NCI-H2029 (cell line): Measurements from ENCODE around the gene FBN2.
"Not testable (repeated sequence)": the region's sequence is repeated elsewhere in the genome, so short reads cannot be mapped to it uniquely, and the experiment has no call there.

Experiments used
- DNase-seq: peaks from one replicate; lab custom pipeline; 2025; lab: John Stamatoyannopoulos, UW

FBN2 gene

DNA sequence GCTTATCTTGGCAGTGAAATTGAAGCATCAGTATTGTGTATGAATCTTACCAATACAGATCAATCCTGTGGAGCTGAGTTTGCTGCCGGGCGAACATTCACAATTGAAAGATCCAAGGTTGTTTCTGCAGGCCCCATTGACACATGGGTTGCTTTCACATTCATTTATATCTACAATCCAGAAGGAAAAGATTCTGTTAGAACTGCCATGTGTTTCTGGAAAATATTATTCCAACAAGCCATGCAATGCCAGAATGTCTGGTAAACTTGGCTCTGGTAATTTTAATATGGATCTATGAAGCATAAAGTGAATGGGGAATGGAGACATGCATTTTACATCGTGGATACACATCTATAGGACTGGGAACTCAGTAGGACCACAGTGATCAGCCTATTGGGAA, 180.8 kb downstream of the FBN2 start:
- DNase-seq = no peak

DNA sequence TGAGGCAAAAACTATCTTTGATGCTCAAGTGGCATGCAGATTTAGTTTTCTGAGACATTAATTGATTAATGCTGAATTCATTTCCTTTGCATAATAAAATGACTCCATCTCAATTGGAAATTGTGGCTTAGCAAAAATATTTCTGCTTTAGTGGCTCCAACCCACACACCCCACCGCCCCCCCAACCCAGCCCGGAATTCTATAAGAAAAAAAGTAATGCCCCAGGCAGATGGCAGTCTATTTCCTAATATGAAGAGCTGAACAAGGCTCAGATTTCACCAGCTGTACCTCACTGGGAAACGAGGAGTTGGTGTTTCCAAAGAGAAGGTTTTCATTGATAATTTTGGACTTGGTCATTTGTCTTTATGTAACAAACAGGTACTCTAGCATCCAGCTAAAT, 182.1 kb downstream of the FBN2 start:
- DNase-seq = no peak

DNA sequence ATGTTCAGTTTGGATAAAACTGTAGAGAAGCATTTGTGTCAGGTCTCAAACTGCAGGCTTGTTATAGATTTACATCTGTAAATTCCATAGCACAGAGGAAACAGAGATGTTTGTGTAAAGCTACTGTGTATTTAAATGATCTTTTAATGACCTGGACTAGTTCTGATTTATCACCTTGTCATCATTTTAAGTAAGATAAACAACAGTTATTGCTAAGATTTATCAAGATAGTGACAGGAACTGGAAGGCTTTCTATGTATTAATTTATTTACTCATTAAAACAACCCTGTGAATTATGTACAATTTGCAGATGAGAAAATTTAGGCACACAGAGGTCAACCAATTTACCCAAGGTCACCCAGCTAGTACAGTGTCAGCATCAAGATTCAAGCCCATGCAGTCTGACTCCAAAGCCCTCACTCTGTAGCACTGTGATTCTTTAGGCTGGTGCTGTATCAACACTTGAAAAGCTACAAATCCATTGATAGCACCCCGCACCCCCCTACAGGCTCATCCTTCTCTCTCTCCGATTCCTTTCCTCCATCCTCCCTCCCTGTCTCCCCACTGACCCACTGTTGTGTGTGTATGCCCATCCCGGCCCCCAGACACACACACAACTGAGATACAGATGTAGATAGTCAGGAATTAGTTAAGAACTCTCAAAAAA, 184.5 kb downstream of the FBN2 start:
- no peak for DNase-seq

DNA sequence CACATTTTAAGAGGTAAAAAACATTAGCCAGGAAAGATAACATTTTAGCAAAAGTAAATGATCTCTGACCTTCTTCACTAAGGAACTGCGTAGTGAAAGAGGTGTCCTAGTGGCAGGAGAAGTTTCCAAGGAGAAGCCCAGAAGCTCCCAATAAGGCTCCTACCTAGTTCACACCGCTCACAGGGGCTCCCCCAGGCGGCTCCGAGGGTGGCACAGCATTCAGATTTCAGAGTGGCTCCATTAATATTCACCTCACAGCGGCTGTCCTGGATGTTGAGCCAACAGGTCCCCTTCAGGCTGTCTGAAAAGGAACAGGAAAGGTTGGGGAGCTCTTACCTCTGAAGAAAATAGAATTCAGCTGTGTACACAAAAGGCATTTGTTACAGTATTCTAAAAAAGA, 187.3 kb downstream of the FBN2 start:
- no peak for DNase-seq

DNA sequence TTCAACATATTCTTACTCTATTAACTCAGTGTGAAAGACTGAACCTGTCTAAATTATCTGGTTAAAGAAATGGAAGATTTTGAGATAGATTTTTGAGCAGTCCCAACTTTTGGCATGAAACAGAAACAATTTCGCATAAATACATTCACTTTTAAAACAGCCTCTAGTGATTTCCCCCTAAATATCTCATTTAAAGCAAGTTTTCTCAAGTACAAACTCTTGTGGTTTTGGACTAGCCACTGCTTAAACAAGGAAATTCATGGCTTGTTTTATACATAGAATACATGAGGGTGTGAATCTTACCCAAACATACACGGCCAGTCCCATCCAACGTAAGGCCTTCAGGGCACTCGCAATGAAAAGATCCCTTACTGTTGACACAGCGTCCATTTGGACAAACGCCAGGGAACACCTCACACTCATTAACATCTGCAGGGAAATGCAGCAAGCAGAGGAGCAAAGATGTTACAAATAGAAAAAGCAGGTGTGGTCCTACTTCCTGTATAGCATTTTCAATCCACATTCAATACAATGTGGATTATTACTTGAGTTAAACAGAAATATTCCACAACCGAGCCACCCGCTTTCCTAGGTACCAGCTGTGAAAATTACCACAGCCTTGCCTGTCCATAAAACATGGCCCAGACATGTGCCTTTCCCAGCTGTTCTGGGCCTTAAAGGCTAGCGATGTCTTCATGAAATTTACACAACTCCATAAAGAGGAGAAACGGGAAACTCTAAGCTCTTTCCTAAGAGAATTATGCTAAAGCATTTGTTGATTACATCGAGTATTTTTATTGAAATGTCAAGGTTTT, 188.8 kb downstream of the FBN2 start:
- DNase-seq = peak; percentile 94

DNA sequence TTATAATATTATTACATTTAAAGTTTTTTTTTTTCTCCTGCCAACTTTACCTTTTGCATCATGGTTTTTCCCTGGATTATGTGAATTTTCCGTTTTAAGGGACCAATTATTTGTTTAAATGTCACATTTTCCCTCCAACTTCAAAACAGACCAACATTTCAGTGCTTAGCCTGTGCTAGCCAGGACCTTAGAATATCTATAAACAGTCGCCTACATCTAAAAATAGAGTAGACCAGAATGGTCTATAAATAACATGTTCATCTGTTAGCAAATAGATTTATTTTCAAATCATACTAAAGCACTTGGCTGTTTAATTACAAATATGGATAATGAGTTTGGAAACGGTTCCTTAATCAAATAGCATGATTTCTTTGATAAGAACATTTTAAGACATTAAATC, 192.0 kb downstream of the FBN2 start:
- DNase-seq = no peak

DNA sequence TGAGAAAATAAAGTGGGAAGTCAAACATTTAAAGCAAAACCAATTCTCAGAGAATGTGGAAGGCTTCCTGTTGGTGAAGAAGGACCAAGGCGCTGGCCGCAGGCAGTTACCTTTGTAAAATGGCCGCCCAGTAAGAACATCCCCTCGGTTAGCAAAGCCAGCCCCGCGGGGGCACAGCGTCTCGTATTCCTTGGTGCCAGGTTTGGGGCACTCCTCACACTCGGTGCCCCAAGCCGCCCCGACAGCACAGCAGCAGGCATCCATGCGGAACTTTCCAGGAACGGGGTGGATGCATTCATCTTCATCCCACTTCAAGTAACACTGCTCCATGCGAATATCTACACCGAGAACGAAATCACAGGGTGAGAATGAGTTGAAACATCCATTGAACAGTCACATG, 192.8 kb downstream of the FBN2 start:
- DNase-seq = no peak

DNA sequence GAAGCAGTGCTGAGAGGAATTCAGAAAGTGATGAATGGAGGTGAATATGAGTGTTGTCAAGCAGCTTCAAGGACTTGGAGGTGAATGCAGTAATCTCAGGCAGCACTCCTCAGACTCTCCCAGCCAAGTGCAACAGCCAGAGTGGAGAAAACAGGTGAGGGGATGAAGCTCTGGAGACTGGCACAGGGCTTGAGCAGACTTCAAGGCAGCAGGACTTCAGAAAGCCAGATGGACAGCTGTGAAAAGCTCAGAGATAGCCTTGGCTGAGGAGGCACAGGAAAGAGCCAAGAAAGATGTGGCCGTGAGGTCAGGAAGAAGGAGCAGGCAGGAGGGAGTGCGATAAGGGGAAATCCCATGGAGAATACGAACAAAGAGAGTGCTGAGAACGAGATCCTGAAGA, 194.9 kb downstream of the FBN2 start:
- no peak for DNase-seq

DNA sequence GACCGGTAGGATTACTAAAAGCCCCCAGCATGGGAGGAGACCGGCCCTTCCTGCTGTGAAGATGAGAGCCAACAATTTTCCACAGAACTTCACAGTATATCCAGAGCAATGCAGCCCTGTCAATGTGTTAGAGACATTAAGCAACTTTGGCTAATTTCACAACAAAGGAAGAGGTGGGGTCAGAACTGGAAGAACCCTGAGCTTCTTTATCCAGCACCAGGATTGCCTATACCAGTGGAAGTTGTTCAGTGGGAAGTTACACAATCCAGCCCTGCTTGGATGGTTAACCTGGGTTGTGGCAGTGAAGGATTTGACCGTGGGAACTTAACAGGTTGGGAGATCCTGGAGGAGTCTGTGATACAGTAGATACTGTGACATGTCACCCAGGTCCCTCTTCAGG, 197.0 kb downstream of the FBN2 start:
- DNase-seq = no peak

DNA sequence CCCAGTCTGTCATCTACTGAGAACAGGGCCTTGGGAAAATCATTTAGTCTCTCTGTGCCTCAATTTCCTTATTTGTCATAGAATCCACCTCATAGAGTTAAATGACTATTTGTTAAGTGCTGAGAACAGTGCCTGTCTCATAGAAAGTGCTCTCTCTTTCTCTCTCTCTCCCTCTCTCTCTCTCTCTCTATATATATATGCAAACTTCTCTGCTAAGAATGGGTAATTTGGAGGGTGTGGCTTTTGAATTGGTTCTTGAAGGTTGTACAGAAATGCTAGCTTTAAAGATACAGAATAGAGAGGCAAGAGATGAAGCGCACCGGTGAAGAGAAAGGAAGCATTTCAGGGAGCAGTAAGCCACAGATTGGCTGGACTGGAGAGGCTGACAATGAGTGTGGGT, 197.4 kb downstream of the FBN2 start:
- no peak for DNase-seq

DNA sequence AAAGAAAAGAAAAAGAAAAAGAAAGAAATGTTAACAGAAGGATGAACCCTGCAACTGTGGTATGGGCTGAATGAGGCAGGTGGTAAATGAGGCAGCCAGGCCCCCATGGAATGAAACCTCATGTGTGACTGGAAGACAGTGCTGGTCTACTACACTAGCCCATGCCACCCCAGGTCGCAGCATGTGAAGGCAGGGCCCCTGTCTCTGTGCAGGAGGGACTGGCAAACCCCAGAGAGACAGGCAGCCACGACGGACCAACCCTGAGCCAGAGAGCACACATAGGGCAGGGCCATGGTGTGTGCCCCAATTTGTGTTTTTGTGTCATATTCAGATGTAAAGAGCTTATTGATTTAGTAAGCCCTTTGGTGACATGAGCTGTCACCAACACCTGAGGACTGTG, 198.5 kb downstream of the FBN2 start:
- no peak for DNase-seq

DNA sequence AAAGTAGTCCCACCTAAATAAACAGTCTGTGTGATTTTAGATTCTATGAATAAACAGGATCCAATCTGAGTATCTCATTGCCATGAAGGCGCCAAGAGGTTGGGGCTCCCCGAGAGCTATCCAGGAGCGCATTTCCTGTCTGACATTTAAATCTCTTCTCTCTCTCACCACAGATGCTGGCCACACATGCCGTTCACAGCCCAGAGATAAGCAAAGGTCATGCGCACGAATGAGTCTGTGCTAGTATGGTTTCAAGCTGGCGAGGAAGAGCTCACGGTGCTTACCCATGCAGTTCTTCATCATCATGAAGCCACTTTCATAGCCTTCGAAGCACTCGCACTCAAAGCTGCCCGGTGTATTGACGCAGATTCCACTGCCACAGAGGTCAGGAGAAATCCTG, 199.4 kb downstream of the FBN2 start:
- DNase-seq = no peak

DNA sequence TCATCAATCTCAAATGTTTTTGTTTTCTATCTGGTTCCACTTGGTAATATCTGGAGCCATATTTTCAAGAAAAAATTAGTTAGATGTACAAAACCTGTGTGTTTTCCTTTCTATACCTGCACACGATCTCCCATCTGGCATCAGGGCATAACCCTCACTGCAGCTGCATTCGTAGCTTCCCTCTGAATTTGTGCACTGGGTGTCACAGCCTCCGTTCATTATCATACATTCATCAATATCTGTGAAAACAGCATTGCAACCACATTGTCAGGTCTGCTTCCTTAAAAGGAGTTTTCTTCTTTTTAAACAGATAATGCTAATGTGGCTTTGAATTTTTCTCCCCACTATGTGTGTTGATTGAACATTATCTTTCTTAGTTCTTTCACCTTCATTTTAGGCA, 202.7 kb downstream of the FBN2 start:
- no peak for DNase-seq

DNA sequence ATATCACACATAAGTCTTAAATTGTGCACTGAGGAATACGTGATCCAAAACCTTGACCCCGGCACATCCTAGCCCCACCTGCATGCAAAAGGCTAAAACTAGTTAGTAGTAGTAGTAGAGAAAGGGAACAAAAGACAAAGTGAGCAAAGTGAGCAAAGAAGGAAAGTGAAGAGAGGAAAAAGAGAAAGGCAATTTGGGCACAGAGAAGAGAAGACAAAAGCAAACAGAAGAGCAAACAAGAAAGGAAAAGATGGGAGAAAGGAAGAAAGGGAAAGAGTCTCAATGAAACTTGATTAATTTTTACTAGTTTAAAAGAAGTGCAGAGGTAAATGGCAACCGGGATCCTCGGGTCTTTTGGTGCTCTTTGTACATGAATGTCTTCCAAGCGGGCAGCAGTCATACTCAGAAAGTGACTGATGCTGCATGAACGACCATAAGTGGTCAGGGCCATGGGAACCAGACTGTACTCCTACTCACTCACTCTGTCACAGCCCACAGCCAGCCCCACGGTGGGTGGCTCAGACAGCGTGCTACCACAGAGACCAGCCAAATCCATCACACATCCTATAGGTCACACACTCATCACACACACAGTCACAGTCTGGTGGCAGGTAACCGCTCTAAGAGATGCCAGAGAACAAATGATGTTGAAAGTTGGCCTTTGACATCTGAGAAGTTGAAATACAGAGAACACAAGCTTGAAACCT, 203.9 kb downstream of the FBN2 start:
- DNase-seq = no peak

DNA sequence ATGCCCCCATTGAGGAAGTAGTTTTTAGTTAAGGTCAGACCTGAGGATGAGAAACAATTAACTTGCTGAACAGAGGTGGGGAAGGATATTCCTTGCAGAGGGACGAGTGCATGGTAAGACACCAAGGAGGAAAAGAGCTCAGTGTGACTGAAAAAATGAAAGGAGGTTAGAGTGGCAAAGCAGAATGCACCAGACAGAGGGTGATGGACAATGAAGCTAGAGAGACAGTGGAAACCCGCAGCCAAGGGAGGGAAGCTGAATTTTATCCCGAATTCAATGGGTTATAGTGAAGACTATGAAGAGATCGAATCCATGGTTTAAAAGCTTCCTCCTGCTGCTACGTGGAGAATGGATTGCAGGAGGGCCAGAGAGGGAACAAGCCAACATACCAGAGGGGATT, 206.8 kb downstream of the FBN2 start:
- DNase-seq = no peak

DNA sequence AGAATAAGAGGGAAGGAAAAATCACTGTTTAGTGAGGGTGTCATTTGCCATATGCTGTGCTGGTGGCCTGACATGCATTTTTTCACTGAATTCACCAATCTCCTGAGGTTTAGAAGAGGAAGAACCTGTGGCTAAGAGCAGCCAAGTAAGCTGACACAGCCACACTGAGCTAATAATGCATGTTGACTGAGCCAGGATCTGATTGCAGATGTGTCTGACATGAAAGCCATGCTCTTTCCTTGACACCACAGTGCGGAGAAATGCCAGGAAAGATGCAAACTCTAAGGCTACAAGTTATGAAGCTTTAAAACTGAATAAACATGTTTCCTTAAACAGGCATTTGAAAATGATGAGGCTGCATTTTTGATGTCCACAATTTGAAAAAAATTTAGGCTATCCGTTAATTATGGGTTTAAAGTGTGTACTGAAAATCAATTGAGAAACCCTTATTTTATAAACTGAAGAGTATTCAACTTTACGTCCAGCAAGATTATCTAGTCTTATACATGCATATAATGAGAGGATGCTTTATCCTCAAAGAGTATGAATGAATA, 208.6 kb downstream of the FBN2 start:
- DNase-seq = no peak

DNA sequence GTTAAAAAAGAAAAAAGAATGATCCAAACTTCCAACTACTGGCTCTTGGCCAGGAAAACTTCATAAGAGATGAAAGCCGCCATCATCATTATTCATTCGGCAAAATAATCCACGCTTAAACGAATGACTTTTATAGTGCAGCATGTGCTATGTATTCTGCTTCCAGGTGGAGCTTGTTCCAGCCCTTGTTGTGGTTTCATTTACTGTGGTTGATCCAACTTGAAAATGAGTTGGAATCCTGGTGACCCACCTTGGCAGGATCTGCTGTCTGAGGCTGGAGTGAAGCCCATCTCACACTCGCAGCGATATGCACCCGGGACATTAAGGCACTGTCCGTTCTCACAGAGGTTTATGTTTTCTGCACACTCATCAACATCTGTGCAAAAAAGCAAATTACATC, 209.6 kb downstream of the FBN2 start:
- DNase-seq = no peak

DNA sequence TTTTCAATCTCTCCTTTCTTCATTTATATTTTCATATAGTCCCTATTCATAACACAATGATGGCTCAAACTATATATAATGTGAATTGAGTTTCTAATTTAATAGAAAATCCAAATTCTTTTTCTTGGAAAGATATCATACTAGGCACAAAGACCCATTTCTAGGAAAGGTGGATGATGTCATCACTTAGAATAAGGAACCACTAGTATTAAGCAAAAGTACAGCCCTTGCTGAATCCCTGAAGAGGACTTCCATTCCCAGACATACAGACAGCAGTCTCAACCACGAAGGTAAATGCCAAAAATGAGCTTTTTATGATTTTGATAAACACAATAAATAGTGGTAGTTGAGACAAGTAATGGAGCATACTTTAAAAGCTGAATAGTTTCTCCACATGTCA, 210.0 kb downstream of the FBN2 start:
- DNase-seq = no peak

DNA sequence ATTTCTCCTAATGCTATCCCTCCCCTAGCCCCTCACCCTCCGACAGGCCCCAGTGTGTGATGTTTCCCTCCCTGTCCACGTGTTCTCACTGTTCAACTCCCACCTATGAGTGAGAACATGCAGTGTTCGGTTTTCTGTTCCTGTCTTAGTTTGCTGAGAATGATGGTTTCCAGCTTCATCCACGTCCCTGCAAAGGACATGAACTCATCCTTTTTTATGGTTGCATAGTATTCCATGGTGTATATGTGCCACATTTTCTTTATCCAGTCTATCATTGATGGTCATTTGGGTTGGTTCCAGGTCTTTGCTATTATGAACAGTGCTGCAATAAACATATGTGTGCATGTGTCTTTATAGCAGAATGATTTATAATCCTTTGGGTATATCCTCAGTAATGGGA, 216.6 kb downstream of the FBN2 start:
- not testable (repeated sequence) for DNase-seq

DNA sequence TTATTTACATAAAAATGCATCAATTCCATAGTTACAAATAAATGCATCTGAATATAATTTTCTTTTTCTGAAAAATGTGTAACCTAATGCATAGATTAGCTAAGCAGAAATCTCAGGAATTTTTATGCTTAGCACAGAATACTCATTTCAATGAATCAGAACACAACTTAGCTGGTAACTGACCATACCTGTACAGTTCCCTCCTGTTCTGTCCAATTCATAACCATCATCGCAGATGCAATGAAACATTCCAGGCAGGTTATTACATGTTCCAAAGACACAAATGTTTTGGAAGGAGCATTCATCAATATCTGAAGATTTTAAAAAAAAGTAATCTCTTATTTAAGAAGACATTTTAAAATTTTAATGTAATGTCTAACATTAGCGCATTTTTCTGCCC, 219.4 kb downstream of the FBN2 start:
- no peak for DNase-seq

DNA sequence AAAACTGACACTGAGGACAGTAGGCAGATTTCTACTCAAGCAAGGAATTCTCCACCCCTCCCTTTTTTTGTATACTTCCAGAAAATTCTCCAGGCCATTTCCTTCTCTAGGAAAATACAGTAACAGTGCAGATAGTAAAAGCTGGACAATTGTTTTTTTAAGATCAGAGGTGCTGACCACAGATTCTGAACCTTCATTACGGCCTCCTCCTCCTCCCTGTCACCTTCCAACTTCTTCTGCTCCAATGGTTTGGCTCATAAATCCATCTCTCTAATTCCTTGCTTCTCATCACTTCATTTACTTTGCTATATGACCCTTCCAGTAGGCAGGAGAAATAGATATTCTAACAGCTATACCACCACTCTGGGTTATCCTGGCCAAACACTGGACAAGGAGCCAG, 220.6 kb downstream of the FBN2 start:
- DNase-seq = no peak

DNA sequence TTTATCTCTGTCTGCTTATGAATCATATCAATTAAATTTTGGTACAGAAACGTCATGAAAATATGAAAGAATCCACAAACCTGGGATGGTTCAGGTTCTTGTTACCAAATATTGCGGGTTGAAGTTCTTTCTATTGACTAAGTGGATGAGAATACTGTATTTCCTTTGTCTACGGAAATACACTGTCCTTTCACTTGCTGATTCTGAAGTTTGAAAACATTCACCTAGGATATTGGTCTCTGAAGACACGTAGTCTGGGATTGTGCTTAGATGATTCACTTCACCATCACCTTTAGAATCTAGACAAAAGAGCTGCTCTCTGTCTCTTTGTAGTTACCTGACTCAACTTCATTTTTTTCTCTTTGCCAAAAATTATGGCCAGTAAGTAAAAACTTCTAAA, 222.4 kb downstream of the FBN2 start:
- no peak for DNase-seq

DNA sequence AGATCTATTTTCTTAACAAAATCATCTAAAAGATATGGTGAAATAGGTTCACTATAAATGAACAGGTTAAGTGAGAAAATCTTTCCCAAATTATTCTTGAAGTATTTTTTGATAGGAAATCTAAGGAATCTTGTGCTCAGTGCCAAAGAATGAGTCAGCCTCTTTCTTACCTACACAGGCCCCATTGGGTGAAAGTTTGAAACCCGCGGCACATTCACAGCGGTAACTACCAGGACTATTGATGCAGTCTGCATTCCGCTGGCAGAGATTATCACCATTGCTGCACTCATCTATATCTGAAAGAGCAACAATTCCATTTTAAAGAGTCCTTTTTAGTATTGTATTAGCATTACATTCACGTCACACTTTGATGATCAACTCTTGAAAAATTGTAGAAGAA, 232.7 kb downstream of the FBN2 start:
- no peak for DNase-seq
